Esophagus muscularis mucosa (tissue), 4 donors: ENCODE data around the gene ZNF33B.

Experiments used
- EP300 ChIP-seq: sonication (generic); formaldehyde crosslinking; IDR thresholded peaks from one replicate; pipeline ENCODE4 v1.6.1; 2017; ENCODE audit warnings: antibody characterized with exemption
- POLR2A ChIP-seq: fragments of 450-650 bp; IDR thresholded peaks from one replicate; pipeline ENCODE4 v1.6.1; 2017; ENCODE audit warnings: antibody characterized with exemption, moderate library complexity, mild to moderate bottlenecking, low read depth
- TF ChIP-seq, protein P1 (sequence below), 3 experiments: fragments of 200-600 bp in 2 of 3; fragments of 450-650 bp in 1 of 3; sonication (generic) in 2 of 3; IDR thresholded peaks; one replicate each; pipeline ENCODE4 v1.5.1; 2017 to 2019; ENCODE audit warnings: antibody characterized with exemption in 3 of 3, mild to moderate bottlenecking in 2 of 3, moderate library complexity in 1 of 3

DNA sequence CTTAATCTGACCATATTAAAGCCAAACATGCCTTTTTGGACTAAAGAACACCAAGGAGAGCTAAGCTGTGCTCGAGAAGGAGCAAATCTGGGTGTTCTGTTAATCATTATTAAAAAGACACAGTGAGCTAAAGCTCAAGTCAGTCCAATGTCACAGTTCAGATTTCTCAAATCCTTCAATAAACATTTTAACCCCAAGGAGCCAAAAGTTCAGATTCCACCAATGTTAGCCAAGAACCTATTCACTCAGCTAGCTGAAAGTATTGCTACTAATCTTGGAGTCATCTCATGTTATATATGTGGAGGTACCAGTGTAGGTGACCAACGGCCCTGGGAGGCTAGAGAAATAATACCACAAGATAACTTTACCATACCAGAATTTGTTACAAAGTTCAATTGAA, 14.5 kb upstream of the ZNF33B start:
- TF ChIP-seq EP300 (no peak), POLR2A (no peak)
- TF ChIP-seq, protein P1, sequence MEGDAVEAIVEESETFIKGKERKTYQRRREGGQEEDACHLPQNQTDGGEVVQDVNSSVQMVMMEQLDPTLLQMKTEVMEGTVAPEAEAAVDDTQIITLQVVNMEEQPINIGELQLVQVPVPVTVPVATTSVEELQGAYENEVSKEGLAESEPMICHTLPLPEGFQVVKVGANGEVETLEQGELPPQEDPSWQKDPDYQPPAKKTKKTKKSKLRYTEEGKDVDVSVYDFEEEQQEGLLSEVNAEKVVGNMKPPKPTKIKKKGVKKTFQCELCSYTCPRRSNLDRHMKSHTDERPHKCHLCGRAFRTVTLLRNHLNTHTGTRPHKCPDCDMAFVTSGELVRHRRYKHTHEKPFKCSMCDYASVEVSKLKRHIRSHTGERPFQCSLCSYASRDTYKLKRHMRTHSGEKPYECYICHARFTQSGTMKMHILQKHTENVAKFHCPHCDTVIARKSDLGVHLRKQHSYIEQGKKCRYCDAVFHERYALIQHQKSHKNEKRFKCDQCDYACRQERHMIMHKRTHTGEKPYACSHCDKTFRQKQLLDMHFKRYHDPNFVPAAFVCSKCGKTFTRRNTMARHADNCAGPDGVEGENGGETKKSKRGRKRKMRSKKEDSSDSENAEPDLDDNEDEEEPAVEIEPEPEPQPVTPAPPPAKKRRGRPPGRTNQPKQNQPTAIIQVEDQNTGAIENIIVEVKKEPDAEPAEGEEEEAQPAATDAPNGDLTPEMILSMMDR (IDR thresholded peaks at IDR 0.05): no peak
